ENCODE measurements around the gene AASDHPPT. TPM values are rescaled to one million over a fixed set of nuclear protein-coding genes. Genes with fewer than 3 reads are reported as not detected.

Gene AASDHPPT
- total and polyA plus RNA-seq, 2 experiments from 2014 or later = 43.3 to 80.7 TPM

- H3K4me1 ChIP-seq (ENCODE audit: insufficient read depth) = peaks cover 20% of the 10 kb centered on the region
- H3K4me3 ChIP-seq = no peak overlapping the region
- TF ChIP-seq EZH2phosphoT487 (IDR thresholded peaks at IDR 0.05; ENCODE audit: low read depth, severe bottlenecking, unreplicated experiment) (no peak), CTCF (IDR thresholded peaks at IDR 0.05; ENCODE audit: poor library complexity) (no peak), EZH2 (IDR thresholded peaks at IDR 0.05; ENCODE audit: borderline replicate concordance) (no peak)
- peak overlapping the region; percentile 35 for H3K27ac ChIP-seq
- no peaks in the 10 kb centered on the region for H3K9me2 ChIP-seq (replicated peaks; ENCODE audit: insufficient read depth)
- no peaks in the 10 kb centered on the region for H3K36me3 ChIP-seq (replicated peaks; ENCODE audit: insufficient read depth, low read depth)
- no peak for DNase-seq (ENCODE audit: low spot score)
- H2AFZ ChIP-seq = no peak overlapping the region
- H3K9me3 ChIP-seq (ENCODE audit: low read depth) = no peaks in the 10 kb centered on the region
- H3K27me3 ChIP-seq = no peaks in the 10 kb centered on the region
- WGBS (ENCODE audit: low lambda C conversion rate, missing lambda C conversion rate) = 70% methylated on average over 2 of the region's 2 CpGs
- H3K4me2 ChIP-seq = peak overlapping the region; percentile 49
- H3K79me2 ChIP-seq = peaks cover 92% of the 10 kb centered on the region
- H4K20me1 ChIP-seq (ENCODE audit: insufficient read depth, poor library complexity, severe bottlenecking) = peaks cover 17% of the 10 kb centered on the region
These were observed 9.4 kb downstream of the AASDHPPT start for GRCh38 chr11:106086850-106087249.

- TF ChIP-seq CTCF (IDR thresholded peaks at IDR 0.05; ENCODE audit: poor library complexity) (peak; percentile 96), EZH2 (IDR thresholded peaks at IDR 0.05; ENCODE audit: borderline replicate concordance) (no peak)
- Histone ChIP-seq H3K27ac (no peak overlapping the region), H3K9me2 (replicated peaks; ENCODE audit: insufficient read depth) (no peaks in the 10 kb centered on the region), H3K4me2 (peak overlapping the region; percentile 49), H3K9me3 (ENCODE audit: low read depth) (no peaks in the 10 kb centered on the region), H3K79me2 (peaks cover 92% of the 10 kb centered on the region), H3K27me3 (no peaks in the 10 kb centered on the region), H3K4me1 (ENCODE audit: insufficient read depth) (peaks cover 20% of the 10 kb centered on the region), H3K36me3 (replicated peaks; ENCODE audit: insufficient read depth, low read depth) (no peaks in the 10 kb centered on the region), H4K20me1 (ENCODE audit: insufficient read depth, poor library complexity, severe bottlenecking) (peaks cover 17% of the 10 kb centered on the region), H2AFZ (no peak overlapping the region), H3K4me3 (no peak overlapping the region)
- DNase-seq (ENCODE audit: low spot score) = peak; percentile 66
- WGBS (ENCODE audit: low lambda C conversion rate, missing lambda C conversion rate) = 44% methylated on average over 9 of the region's 9 CpGs
These were observed 10.5 kb downstream of the AASDHPPT start for GRCh38 chr11:106087815-106088435.

GRCh38 chr11:106088896-106089295, 11.4 kb downstream of the AASDHPPT start:
- H4K20me1 ChIP-seq (ENCODE audit: insufficient read depth, poor library complexity, severe bottlenecking) = peaks cover 17% of the 10 kb centered on the region
- 79% methylated on average over 4 of the region's 4 CpGs for WGBS (ENCODE audit: low lambda C conversion rate, missing lambda C conversion rate)
- DNase-seq (ENCODE audit: low spot score) = no peak

More at GRCh38 chr11:106088896-106089295, 11.4 kb downstream of the AASDHPPT start:
- Histone ChIP-seq H3K9me3 (ENCODE audit: low read depth) (no peaks in the 10 kb centered on the region), H3K4me2 (no peak overlapping the region), H3K79me2 (peaks cover 88% of the 10 kb centered on the region), H3K27ac (no peak overlapping the region), H3K4me3 (no peak overlapping the region), H3K4me1 (ENCODE audit: insufficient read depth) (peaks cover 20% of the 10 kb centered on the region), H3K9me2 (replicated peaks; ENCODE audit: insufficient read depth) (no peaks in the 10 kb centered on the region), H3K36me3 (replicated peaks; ENCODE audit: insufficient read depth, low read depth) (no peaks in the 10 kb centered on the region), H3K27me3 (no peaks in the 10 kb centered on the region), H2AFZ (no peak overlapping the region)
- TF ChIP-seq EZH2phosphoT487 (IDR thresholded peaks at IDR 0.05; ENCODE audit: low read depth, severe bottlenecking, unreplicated experiment) (no peak), CTCF (IDR thresholded peaks at IDR 0.05; ENCODE audit: poor library complexity) (no peak), EZH2 (IDR thresholded peaks at IDR 0.05; ENCODE audit: borderline replicate concordance) (no peak)

Measured in hepatocyte (in vitro differentiated cells).